D721Med (cell line): ENCODE data around the gene MELK.

Experiments
- DNase-seq: peaks from one replicate; pipeline ENCODE4 v3.0.0; 2011; ENCODE audit warnings: low spot score; ENCODE audit not compliant: insufficient read length
- FAIRE-seq: peaks from 2 replicates; lab custom pipeline; 2011; peaks lifted over from hg19 to GRCh38; lab: Jason Lieb, UNC
- TF ChIP-seq, protein P1 (sequence below): IDR thresholded peaks from 2 replicates; pipeline ENCODE4 v1.5.1; 2012; ENCODE audit warnings: mild to moderate bottlenecking, control low read depth; ENCODE audit not compliant: insufficient read depth; ENCODE audit errors: missing control alignments

Gene MELK

DNA sequence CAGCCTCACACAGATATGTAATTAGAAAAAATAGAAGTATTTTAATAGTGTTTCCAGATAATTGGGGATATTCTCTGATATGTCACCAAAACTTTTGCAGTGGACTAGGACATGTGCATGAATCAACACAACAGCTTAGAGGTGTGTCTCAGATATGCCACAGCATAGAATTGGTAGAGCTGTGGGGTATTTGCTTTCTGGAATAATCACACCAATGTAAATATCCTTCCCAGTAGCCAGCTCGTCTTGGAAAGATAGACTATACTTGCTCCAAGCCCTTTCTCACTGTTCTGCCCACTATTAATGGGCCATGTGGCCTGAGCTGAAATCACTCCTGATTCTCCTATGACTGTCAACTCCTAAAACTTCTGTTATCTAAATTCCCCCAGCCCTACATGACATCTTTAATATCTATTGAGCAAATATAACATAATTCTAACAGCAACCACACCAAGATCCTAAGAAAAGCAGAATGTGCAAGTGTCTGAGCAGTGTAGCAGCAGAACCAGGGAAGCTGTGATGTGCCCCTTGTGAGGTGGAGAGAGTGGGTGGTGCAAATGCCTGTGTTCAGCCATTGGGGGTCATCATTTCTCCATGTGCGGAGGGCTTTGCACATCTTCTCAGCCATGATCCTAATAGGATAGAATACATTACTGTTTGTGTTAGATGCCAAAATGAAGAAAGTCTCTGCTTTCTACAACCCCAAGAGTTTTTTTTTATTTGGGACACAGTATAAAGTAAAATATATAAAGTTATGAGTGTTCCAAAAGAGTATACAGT lies 65.0 kb downstream of the MELK start:
- TF ChIP-seq, protein P1, sequence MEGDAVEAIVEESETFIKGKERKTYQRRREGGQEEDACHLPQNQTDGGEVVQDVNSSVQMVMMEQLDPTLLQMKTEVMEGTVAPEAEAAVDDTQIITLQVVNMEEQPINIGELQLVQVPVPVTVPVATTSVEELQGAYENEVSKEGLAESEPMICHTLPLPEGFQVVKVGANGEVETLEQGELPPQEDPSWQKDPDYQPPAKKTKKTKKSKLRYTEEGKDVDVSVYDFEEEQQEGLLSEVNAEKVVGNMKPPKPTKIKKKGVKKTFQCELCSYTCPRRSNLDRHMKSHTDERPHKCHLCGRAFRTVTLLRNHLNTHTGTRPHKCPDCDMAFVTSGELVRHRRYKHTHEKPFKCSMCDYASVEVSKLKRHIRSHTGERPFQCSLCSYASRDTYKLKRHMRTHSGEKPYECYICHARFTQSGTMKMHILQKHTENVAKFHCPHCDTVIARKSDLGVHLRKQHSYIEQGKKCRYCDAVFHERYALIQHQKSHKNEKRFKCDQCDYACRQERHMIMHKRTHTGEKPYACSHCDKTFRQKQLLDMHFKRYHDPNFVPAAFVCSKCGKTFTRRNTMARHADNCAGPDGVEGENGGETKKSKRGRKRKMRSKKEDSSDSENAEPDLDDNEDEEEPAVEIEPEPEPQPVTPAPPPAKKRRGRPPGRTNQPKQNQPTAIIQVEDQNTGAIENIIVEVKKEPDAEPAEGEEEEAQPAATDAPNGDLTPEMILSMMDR: peak; percentile 23
- FAIRE-seq (no peak), DNase-seq (no peak)

DNA sequence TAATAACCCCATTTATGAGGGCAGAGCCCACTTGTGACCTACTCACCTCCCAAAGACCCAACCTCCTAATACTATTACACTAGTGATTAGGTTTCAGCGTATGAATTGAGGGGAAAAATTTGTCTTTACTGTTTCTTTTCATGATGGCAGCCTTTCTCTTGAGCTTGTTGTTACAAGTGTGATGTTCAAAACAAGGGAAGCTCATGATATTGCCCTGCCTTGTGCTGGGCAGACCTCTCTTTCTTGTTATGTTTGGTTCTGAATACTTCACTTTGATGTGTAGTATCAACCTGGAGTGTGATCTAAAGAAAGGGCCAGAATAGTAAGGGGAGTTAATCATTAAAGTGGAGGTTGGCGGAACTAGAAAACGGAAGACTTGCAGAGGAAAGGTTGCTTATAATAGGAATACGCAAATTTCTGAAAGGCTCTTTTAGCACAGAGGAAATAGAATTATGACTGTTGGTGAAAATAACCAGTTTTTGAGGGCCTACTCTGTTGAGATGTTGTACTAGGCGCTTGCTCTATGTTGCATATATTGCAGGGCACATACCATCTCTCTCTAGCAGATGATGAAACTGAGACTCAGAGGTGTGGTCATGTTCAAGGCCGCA lies 68.2 kb downstream of the MELK start:
- FAIRE-seq: no peak
- TF ChIP-seq, protein P1: no peak
- no peak for DNase-seq

DNA sequence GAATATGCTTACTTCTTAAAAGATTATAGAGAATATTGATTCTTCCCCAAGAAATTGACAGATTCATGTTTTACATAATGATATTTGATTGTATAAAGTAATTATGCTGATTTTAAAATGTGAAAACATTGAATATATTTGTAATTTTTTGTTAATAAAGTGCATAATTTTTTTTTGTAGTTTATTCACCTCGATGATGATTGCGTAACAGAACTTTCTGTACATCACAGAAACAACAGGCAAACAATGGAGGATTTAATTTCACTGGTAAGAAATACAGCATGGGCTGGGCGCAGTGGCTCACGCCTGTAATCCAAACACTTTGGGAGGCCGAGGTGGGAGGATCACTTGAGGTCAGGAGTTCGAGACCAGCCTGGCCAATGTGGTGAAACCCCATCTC lies 70.1 kb downstream of the MELK start:
- DNase-seq (no peak), FAIRE-seq (no peak)
- TF ChIP-seq, protein P1: no peak

DNA sequence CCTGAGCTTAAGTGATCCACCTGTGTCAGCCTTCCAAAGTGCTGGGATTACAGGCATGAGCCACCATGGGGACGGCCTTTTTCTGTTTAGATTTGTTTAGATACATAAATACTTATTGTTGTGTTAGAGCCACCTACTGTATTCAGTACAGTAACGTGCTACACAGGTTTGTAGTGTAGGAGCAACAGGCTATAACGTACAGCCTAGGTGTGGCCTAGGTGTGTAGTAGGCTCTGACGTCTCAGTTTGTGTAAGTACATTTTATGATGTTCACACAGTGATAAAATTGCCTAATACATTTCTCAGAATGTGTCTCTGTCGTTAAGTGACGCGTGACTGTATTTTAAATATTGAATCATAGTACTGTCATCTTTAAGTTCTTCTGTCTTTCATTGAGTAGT lies 84.1 kb downstream of the MELK start:
- FAIRE-seq (no peak), DNase-seq (no peak)
- TF ChIP-seq, protein P1: no peak

DNA sequence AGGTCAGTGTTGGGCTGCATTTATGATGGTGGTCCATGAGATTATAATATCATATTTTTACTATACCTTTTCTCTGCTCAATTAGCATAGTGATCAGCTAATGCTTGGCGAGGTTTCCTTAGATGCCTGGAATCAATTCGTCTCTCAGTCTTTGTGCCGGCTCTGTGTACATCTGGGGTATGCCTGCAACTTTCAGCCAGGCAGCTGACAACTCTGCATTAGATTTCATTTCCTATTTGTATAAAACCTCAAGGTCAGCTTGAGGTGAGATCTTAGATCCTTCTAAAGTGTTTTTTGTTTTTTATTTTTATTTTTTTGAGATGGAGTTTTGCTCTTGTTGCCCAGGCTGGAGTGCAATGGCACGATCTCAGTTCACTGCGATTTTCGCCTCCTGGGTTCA lies 86.8 kb downstream of the MELK start:
- no peak for FAIRE-seq
- TF ChIP-seq, protein P1: no peak

DNA sequence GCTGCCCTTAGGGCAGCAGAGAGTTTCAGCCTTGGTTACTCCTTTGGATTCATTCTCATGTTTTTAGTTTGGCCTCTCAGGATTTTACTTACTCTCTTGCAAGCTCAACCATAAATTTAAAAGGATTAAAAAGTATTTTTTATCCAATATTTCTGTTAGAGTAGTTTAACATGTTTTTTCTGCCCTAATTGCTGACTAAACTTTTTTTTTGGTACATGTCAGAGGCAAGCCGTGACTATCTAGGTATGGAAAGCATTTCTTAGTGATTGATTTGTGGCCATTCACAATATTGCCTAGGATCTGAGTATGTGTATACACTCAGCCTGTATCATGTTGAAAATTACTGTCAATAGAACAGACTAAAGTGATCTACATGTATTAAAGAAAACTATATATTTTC lies 92.1 kb downstream of the MELK start:
- DNase-seq: no peak
- TF ChIP-seq, protein P1: no peak
- no peak for FAIRE-seq

More for the DNA sequence above, 86.8 kb downstream of the MELK start:
- DNase-seq: no peak

DNA sequence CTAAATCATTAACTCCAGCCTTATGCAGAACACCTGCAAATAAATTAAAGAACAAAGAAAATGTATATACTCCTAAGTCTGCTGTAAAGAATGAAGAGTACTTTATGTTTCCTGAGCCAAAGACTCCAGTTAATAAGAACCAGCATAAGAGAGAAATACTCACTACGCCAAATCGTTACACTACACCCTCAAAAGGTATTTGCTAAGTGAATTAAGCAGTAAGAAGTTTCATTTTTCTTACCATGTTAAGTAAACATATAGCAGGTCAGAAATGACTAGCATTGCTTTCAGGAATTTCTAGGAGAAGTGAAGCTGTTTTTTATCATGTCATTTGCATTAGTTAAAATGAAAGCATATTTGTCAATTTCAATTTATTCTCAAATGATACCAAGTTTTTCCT lies 92.7 kb downstream of the MELK start:
- TF ChIP-seq, protein P1: no peak
- DNase-seq (no peak), FAIRE-seq (no peak)
